CD14-positive monocyte (primary cell): Measurements from ENCODE around the gene EMILIN3. TPM values are rescaled to one million over a fixed set of nuclear protein-coding genes. Genes with fewer than 3 reads are reported as not detected.

Source experiments
- DNase-seq, 3 donors: peaks; one replicate each; pipeline ENCODE4 v3.0.0-alpha.2; 2011 to 2022
- H2AFZ ChIP-seq: 2 replicates; pipeline ENCODE4 v1.6.0; 2012; ENCODE audit warnings: mild to moderate bottlenecking, low read depth, low read length, inconsistent platforms; ENCODE audit not compliant: insufficient read depth, poor library complexity, severe bottlenecking
- H3K27ac ChIP-seq, 2 donors: 1 replicate in 1 of 2; 2 replicates in 1 of 2; pipeline ENCODE4 v1.5.1; 2012 to 2013; ENCODE audit warnings: low read length in 2 of 2, control low read depth in 1 of 2, inconsistent platforms in 1 of 2, low read depth in 1 of 2, mild to moderate bottlenecking in 1 of 2
- H3K27me3 ChIP-seq, 2 donors: one replicate each; pipeline versions ENCODE4 v1.6.0 to v1.6.1; 2011 to 2013; ENCODE audit warnings: low read length in 2 of 2; ENCODE audit not compliant: control insufficient read depth in 2 of 2, insufficient read depth in 2 of 2
- H3K36me3 ChIP-seq, 2 donors: replicated peaks in 1 of 2; 1 replicate in 1 of 2; 2 replicates in 1 of 2; pipeline versions ENCODE4 v1.5.1 to v1.6.1; 2012 to 2013; ENCODE audit warnings: low read length in 2 of 2, control low read depth in 1 of 2, inconsistent platforms in 1 of 2, mild to moderate bottlenecking in 1 of 2; ENCODE audit not compliant: insufficient read depth in 2 of 2, control insufficient read depth in 1 of 2
- H3K4me1 ChIP-seq, 2 donors: 1 replicate in 1 of 2; 2 replicates in 1 of 2; pipeline versions ENCODE4 v1.5.1 to v1.6.1; 2012 to 2013; ENCODE audit warnings: low read length in 2 of 2, control low read depth in 1 of 2, inconsistent platforms in 1 of 2, mild to moderate bottlenecking in 1 of 2, moderate library complexity in 1 of 2; ENCODE audit not compliant: insufficient read depth in 2 of 2, control insufficient read depth in 1 of 2
- H3K4me2 ChIP-seq: replicated peaks from 2 replicates; pipeline ENCODE3; 2012; ENCODE audit warnings: low read length, moderate library complexity, mild to moderate bottlenecking; ENCODE audit not compliant: poor library complexity, severe bottlenecking; ENCODE audit errors: extremely low read depth
- H3K4me3 ChIP-seq, 3 experiments: fragments of 200-600 bp in 1 of 3; sonication (generic) in 1 of 3; replicated peaks in 1 of 3; 1 replicate in 2 of 3; 2 replicates in 1 of 3; pipeline ENCODE4 v1.5.1; 2011 to 2013; ENCODE audit warnings: low read length in 3 of 3, mild to moderate bottlenecking in 3 of 3, control low read depth in 2 of 3, low read depth in 2 of 3, inconsistent platforms in 1 of 3, moderate library complexity in 1 of 3
- H3K79me2 ChIP-seq: 2 replicates; pipeline ENCODE4 v1.6.0; 2012; ENCODE audit warnings: mild to moderate bottlenecking, control low read depth, inconsistent platforms, low read length, moderate library complexity; ENCODE audit not compliant: insufficient read depth
- H3K9ac ChIP-seq: 2 replicates; pipeline ENCODE4 v1.6.0; 2017; ENCODE audit warnings: low read length, mild to moderate bottlenecking; ENCODE audit not compliant: insufficient read depth, poor library complexity, severe bottlenecking
- H3K9me3 ChIP-seq, 2 donors: replicated peaks in 1 of 2; 1 replicate in 1 of 2; 2 replicates in 1 of 2; pipeline versions ENCODE4 v1.5.1 to v1.6.1; 2012 to 2013; ENCODE audit warnings: low read length in 2 of 2, control low read depth in 1 of 2; ENCODE audit not compliant: control insufficient read depth in 1 of 2, insufficient read depth in 1 of 2
- H4K20me1 ChIP-seq: 2 replicates; pipeline ENCODE4 v1.6.0; 2012; ENCODE audit warnings: mild to moderate bottlenecking, low read length, control low read depth, moderate library complexity; ENCODE audit not compliant: insufficient read depth
- H3K27ac Mint-ChIP-seq, 7 donors: one replicate each; pipeline ENCODE4 v1.8.0; 2020; ENCODE audit warnings: mild to moderate bottlenecking in 7 of 7, mixed read lengths in 7 of 7, moderate library complexity in 6 of 7, inconsistent platforms in 2 of 7
- H3K27me3 Mint-ChIP-seq, 3 donors: one replicate each; pipeline ENCODE4 v1.8.0; 2021 to 2022; ENCODE audit warnings: low read depth in 3 of 3, mild to moderate bottlenecking in 3 of 3, mixed read lengths in 3 of 3, moderate library complexity in 3 of 3, inconsistent platforms in 1 of 3
- H3K36me3 Mint-ChIP-seq, 2 donors: one replicate each; pipeline ENCODE4 v1.8.0; 2020; ENCODE audit warnings: mixed read lengths in 2 of 2, inconsistent platforms in 1 of 2, mild to moderate bottlenecking in 1 of 2
- H3K4me1 Mint-ChIP-seq: one replicate; pipeline ENCODE4 v1.8.0; 2020; ENCODE audit warnings: mild to moderate bottlenecking, mixed read lengths
- H3K4me3 Mint-ChIP-seq, 2 donors: one replicate each; pipeline ENCODE4 v1.8.0; 2020; ENCODE audit warnings: mild to moderate bottlenecking in 2 of 2, mixed read lengths in 2 of 2, moderate library complexity in 1 of 2
- H3K9me3 Mint-ChIP-seq, 7 donors: one replicate each; pipeline ENCODE4 v1.8.0; 2020 to 2022; ENCODE audit warnings: mixed read lengths in 7 of 7, mild to moderate bottlenecking in 6 of 7, moderate library complexity in 6 of 7, inconsistent platforms in 2 of 7
- WGBS: methylation state at CpG from one replicate; pipeline ENCODE4 v1.1.5; 2013; ENCODE audit warnings: missing lambda C conversion rate; ENCODE audit not compliant: insufficient coverage; 5-methylcytosine and 5-hydroxymethylcytosine counted together
- intact Hi-C, 2 donors: fragments of 100-400 bp; cut with micrococcal nuclease; formaldehyde crosslinking; loops; one replicate each; pipeline versions ENCODE4 v1.15.0 to v1.15.1; 2023
- polyA plus RNA-seq, 3 donors: library from polyadenylated mRNA; depleted of rRNA in 1 of 3; unstranded in 2 of 3; stranded (reverse) in 1 of 3; fragments of 300-500 nt in 2 of 3; fragments of >200 nt in 1 of 3; fragmentation: Illumina TruSeq in 2 of 3; gene quantifications; 1 replicate in 2 of 3; 2 replicates in 1 of 3; pipeline ENCODE4 v1.2.3, GENCODE V29; 2012 to 2021
- TF ChIP-seq, protein P1 (sequence below): fragments of 200-600 bp; IDR thresholded peaks from one replicate; pipeline ENCODE4 v1.8.0; 2022; ENCODE audit warnings: antibody characterized with exemption, mild to moderate bottlenecking

Gene EMILIN3
- polyA plus RNA-seq, 3 donors = not detected

DNA sequence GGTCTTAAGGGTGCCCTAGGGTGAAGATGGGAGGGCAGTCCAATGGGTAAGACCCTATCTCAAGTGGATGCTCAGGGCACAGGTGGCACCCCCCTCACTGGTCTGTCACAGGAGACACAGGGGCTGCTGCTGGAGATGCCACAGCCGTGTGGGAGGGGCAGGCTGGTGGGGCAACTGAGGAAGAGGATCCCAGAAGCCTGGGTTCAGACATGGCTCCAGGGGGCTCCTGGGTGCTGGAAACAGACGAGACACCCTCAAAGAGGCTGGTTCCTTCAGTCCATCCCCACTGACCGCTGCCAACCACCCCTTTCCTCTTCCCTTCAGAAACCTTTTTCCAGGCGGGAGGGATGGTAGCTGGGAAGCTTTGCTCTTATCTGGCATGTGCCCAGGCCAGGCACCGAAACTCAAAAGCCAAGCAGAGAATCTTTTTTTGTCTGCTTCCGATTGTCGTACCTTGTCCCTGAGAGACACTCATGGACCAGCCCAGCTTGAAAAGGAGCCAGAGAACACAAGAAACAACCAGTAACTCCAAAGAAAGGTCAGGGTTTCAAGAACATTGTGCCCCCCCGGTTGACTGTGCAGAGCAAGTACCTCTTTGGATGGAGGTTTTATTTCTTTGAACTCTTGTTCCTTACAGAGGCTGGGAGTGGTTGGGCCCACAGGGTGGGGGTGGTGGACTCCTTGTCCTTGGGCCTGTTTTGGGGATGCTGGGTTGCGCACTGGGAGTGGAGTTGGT, 28.5 kb upstream of the EMILIN3 start:
- 96% methylated on average over 7 of the region's 9 CpGs for WGBS
- no peaks in the 10 kb centered on the region for H3K27me3 ChIP-seq
- intact Hi-C loops = no loop called here
- no peaks in the 10 kb centered on the region for H3K4me1 ChIP-seq
- H2AFZ ChIP-seq = no peak overlapping the region
- DNase-seq = no peak
- no peaks in the 10 kb centered on the region for H3K9me3 ChIP-seq
- H3K4me3 ChIP-seq = no peak overlapping the region
- H3K36me3 ChIP-seq = no peaks in the 10 kb centered on the region
- Mint-ChIP-seq H3K9me3 (no peaks in the 10 kb centered on the region), H3K4me1 (peaks cover 2% of the 10 kb centered on the region), H3K36me3 (no peaks in the 10 kb centered on the region), H3K4me3 (no peak overlapping the region), H3K27ac (peak overlapping the region in 1 of 7 donors; percentile 28), H3K27me3 (peaks cover 4 to 10% (median 7%) of the 10 kb centered on the region in 3 donors)
- H3K4me2 ChIP-seq = no peak overlapping the region
- no peaks in the 10 kb centered on the region for H3K79me2 ChIP-seq
- H4K20me1 ChIP-seq = no peaks in the 10 kb centered on the region
- TF ChIP-seq, protein P1, sequence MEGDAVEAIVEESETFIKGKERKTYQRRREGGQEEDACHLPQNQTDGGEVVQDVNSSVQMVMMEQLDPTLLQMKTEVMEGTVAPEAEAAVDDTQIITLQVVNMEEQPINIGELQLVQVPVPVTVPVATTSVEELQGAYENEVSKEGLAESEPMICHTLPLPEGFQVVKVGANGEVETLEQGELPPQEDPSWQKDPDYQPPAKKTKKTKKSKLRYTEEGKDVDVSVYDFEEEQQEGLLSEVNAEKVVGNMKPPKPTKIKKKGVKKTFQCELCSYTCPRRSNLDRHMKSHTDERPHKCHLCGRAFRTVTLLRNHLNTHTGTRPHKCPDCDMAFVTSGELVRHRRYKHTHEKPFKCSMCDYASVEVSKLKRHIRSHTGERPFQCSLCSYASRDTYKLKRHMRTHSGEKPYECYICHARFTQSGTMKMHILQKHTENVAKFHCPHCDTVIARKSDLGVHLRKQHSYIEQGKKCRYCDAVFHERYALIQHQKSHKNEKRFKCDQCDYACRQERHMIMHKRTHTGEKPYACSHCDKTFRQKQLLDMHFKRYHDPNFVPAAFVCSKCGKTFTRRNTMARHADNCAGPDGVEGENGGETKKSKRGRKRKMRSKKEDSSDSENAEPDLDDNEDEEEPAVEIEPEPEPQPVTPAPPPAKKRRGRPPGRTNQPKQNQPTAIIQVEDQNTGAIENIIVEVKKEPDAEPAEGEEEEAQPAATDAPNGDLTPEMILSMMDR = no peak
- H3K9ac ChIP-seq = no peak overlapping the region
- H3K27ac ChIP-seq = no peak overlapping the region

DNA sequence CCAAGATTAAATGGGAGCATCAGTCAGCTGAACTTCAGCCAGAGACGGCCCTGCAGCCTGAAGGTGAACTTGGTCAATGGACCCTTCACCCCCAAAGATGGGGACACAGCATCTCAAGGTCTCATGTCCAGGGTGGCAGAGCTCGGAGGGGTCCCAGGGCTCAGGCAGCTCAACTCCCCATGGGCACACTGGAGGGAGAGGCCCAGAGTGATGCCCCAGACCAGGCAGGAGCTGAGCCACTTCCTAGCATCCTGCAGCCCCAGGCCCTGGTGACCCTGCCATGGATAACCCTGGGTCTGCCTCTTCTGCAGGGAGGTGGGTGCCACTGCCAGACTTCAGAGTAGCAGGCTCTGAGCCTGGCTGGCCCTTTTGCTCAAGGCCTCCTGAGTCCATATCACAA, 27.5 kb upstream of the EMILIN3 start:
- TF ChIP-seq, protein P1 = no peak
- Histone ChIP-seq H3K9me3 (no peaks in the 10 kb centered on the region), H3K36me3 (no peaks in the 10 kb centered on the region), H3K4me2 (no peak overlapping the region), H3K4me3 (no peak overlapping the region), H3K27ac (no peak overlapping the region), H3K4me1 (no peaks in the 10 kb centered on the region), H3K79me2 (no peaks in the 10 kb centered on the region), H3K27me3 (no peaks in the 10 kb centered on the region), H3K9ac (no peak overlapping the region), H2AFZ (no peak overlapping the region), H4K20me1 (no peaks in the 10 kb centered on the region)
- peaks cover 6 to 10% (median 6%) of the 10 kb centered on the region in 3 donors for H3K27me3 Mint-ChIP-seq
- intact Hi-C loops = no loop called here
- no peak for DNase-seq
- H3K9me3 Mint-ChIP-seq = no peaks in the 10 kb centered on the region
- H3K4me1 Mint-ChIP-seq = peaks cover 2% of the 10 kb centered on the region
- no peaks in the 10 kb centered on the region for H3K36me3 Mint-ChIP-seq
- H3K4me3 Mint-ChIP-seq = no peak overlapping the region
- WGBS = 97% methylated on average over 2 of the region's 2 CpGs
- H3K27ac Mint-ChIP-seq = no peak overlapping the region
